K562 (cell line): ENCODE results near the gene VIM.

Source experiments
- ARHGAP35 ChIP-seq: fragments of 450-650 bp; IDR thresholded peaks from 2 replicates; pipeline ENCODE4 v1.6.1; 2018; ENCODE audit not compliant: partially characterized antibody
- BRCA1 ChIP-seq, 2 experiments: fragments of 450-650 bp in 1 of 2; sonication (generic) in 1 of 2; formaldehyde crosslinking in 1 of 2; IDR thresholded peaks; 2 replicates each; pipeline versions ENCODE4 v1.5.0 to v1.6.1; 2017 to 2020; ENCODE audit warnings: mild to moderate bottlenecking in 1 of 2, missing genetic modification reagents in 1 of 2
- CTCF ChIP-seq, 3 experiments: IDR thresholded peaks in 2 of 3; conservative IDR thresholded peaks in 1 of 3; 2 replicates each; pipeline ENCODE4 v1.5.1; 2011 to 2012; ENCODE audit warnings: low read length in 3 of 3, mild to moderate bottlenecking in 3 of 3, control low read depth in 2 of 3, improper control_type of control experiment in 1 of 3, inconsistent platforms in 1 of 3, low read depth in 1 of 3, mixed read lengths in 1 of 3, moderate library complexity in 1 of 3; ENCODE audit not compliant: insufficient read depth in 2 of 3
- GABPB1 ChIP-seq: sonication (generic); formaldehyde crosslinking; IDR thresholded peaks from 2 replicates; pipeline ENCODE4 v1.8.0; 2022; ENCODE audit warnings: mild to moderate bottlenecking, missing genetic modification reagents
- HDGF ChIP-seq: fragments of 450-650 bp; IDR thresholded peaks from 2 replicates; pipeline ENCODE4 v1.6.1; 2016
- JUNB ChIP-seq: fragments of 450-650 bp; formaldehyde crosslinking; conservative IDR thresholded peaks from 2 replicates; pipeline ENCODE4 v1.4.0; 2020; ENCODE audit warnings: mild to moderate bottlenecking
- MTA1 ChIP-seq: fragments of 450-650 bp; IDR thresholded peaks from 2 replicates; pipeline ENCODE4 v1.6.1; 2017; ENCODE audit warnings: borderline replicate concordance
- POLR2A ChIP-seq: fragments of 450-650 bp; conservative IDR thresholded peaks from 2 replicates; pipeline ENCODE4 v1.6.1; 2016
- POLR3A ChIP-seq: IDR thresholded peaks from 2 replicates; pipeline ENCODE4 v1.6.1; 2011; ENCODE audit warnings: borderline replicate concordance, mild to moderate bottlenecking, moderate library complexity; ENCODE audit not compliant: insufficient read length, insufficient read depth; ENCODE audit errors: extremely low read depth
- RBM34 ChIP-seq: fragments of 200-400 bp; formaldehyde crosslinking; IDR thresholded peaks from 2 replicates; pipeline ENCODE4 v1.6.1; 2018; ENCODE audit warnings: low read length, borderline replicate concordance; ENCODE audit not compliant: insufficient read depth
- REST ChIP-seq, 2 experiments: fragments of 450-650 bp; formaldehyde crosslinking in 1 of 2; IDR thresholded peaks; 2 replicates each; pipeline versions ENCODE4 v1.4.0 to v1.6.1; 2014 to 2020; ENCODE audit warnings: mild to moderate bottlenecking in 2 of 2, borderline replicate concordance in 1 of 2, low read depth in 1 of 2
- SIN3A ChIP-seq, 2 experiments: fragments of 150-350 bp in 1 of 2; IDR thresholded peaks; 2 replicates each; pipeline ENCODE4 v1.6.1; 2011 to 2016; ENCODE audit warnings: borderline replicate concordance in 2 of 2, low read depth in 2 of 2, low read length in 2 of 2, mild to moderate bottlenecking in 2 of 2, moderate library complexity in 2 of 2; ENCODE audit not compliant: control insufficient read depth in 1 of 2
- SMARCE1 ChIP-seq: fragments of 450-650 bp; IDR thresholded peaks from 2 replicates; pipeline ENCODE4 v1.7.1; 2016; ENCODE audit warnings: mild to moderate bottlenecking
- ZBTB33 ChIP-seq: sonication (generic); formaldehyde crosslinking; IDR thresholded peaks from 2 replicates; pipeline ENCODE4 v1.8.1; 2023; ENCODE audit warnings: mild to moderate bottlenecking, missing genetic modification reagents

GRCh38 chr10:17236468-17237148 is 8.6 kb downstream of the VIM start:
- TF ChIP-seq POLR2A, result no peak
- TF ChIP-seq ZBTB33 (CRISPR knock-in tag), result no peak
- TF ChIP-seq RBM34, result no peak
- TF ChIP-seq MTA1, result no peak
- no peak for TF ChIP-seq CTCF (IDR thresholded peaks at IDR 0.05 in 2 of 3, conservative IDR thresholded peaks at IDR 0.05 in 1 of 3; ENCODE audit: insufficient read depth in 2 of 3, low read depth in 1 of 3, low read length in 3 of 3)
- TF ChIP-seq BRCA1 (IDR thresholded peaks at IDR 0.05), result no peak
- no peak for TF ChIP-seq BRCA1 (CRISPR knock-in tag; IDR thresholded peaks at IDR 0.05)
- TF ChIP-seq GABPB1 (CRISPR knock-in tag), result no peak
- no peak for TF ChIP-seq POLR3A
- TF ChIP-seq JUNB, result no peak
- no peak for TF ChIP-seq SIN3A (IDR thresholded peaks at IDR 0.05; ENCODE audit: borderline replicate concordance in 2 of 2, control insufficient read depth in 1 of 2, low read depth in 2 of 2, low read length in 2 of 2)
- TF ChIP-seq HDGF, result no peak
- no peak for TF ChIP-seq SMARCE1
- no peak for TF ChIP-seq REST (IDR thresholded peaks at IDR 0.05; ENCODE audit: borderline replicate concordance)
- no peak for TF ChIP-seq REST (CRISPR knock-in tag; IDR thresholded peaks at IDR 0.05; ENCODE audit: low read depth)
- no peak for TF ChIP-seq ARHGAP35
